GM19025 (cell line): ENCODE data around the gene DISP2.

Experiments
- ATAC-seq: cut with Tn5 transposase; IDR thresholded peaks from one replicate; pipeline ENCODE4 v1.9.1; 2021; ENCODE audit warnings: mild to moderate bottlenecking, low read depth, moderate library complexity; ENCODE audit not compliant: unreplicated experiment

Gene DISP2, protein sequence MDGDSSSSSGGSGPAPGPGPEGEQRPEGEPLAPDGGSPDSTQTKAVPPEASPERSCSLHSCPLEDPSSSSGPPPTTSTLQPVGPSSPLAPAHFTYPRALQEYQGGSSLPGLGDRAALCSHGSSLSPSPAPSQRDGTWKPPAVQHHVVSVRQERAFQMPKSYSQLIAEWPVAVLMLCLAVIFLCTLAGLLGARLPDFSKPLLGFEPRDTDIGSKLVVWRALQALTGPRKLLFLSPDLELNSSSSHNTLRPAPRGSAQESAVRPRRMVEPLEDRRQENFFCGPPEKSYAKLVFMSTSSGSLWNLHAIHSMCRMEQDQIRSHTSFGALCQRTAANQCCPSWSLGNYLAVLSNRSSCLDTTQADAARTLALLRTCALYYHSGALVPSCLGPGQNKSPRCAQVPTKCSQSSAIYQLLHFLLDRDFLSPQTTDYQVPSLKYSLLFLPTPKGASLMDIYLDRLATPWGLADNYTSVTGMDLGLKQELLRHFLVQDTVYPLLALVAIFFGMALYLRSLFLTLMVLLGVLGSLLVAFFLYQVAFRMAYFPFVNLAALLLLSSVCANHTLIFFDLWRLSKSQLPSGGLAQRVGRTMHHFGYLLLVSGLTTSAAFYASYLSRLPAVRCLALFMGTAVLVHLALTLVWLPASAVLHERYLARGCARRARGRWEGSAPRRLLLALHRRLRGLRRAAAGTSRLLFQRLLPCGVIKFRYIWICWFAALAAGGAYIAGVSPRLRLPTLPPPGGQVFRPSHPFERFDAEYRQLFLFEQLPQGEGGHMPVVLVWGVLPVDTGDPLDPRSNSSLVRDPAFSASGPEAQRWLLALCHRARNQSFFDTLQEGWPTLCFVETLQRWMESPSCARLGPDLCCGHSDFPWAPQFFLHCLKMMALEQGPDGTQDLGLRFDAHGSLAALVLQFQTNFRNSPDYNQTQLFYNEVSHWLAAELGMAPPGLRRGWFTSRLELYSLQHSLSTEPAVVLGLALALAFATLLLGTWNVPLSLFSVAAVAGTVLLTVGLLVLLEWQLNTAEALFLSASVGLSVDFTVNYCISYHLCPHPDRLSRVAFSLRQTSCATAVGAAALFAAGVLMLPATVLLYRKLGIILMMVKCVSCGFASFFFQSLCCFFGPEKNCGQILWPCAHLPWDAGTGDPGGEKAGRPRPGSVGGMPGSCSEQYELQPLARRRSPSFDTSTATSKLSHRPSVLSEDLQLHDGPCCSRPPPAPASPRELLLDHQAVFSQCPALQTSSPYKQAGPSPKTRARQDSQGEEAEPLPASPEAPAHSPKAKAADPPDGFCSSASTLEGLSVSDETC (N-terminal part only)

DNA sequence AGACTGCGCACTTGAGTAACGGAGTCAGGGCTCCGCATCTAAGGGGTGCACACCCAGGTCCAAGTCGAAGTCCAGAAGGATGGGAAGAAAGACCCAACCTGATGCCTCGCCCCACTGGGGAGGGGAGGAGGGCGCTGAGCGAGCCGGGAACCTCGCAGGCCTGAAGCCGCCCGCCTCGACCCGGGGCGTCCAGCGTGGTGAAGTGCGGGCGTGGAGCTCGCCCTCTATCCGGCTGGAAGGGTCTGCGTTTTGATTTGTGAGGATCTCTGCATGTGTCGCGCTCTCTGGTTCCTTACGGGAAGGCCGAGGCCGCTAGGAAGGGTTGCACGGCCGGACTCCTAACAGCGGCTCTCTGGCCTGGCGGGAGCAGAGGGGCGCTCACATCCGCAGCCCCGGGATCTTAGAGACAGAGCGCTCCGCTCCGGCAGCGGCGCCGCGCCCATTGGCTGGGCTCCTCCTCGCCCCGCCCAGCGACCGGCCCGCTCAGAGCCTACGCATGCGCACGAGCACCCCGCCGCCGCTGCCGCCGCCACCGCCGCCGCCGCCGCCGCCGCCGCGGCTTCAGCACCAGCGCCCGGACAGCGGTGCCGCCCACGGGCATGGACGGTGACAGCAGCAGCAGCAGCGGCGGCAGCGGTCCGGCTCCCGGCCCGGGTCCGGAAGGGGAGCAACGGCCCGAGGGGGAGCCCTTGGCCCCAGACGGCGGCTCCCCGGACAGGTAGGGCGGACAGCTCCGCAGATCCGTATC is at the start of gene DISP2:
Gene DISP2 (plus strand): TSS at position 497 of the 748 bp plus-strand sequence. CDS start 103 bp downstream, at position 600.
- peak; percentile 87 for ATAC-seq

DNA sequence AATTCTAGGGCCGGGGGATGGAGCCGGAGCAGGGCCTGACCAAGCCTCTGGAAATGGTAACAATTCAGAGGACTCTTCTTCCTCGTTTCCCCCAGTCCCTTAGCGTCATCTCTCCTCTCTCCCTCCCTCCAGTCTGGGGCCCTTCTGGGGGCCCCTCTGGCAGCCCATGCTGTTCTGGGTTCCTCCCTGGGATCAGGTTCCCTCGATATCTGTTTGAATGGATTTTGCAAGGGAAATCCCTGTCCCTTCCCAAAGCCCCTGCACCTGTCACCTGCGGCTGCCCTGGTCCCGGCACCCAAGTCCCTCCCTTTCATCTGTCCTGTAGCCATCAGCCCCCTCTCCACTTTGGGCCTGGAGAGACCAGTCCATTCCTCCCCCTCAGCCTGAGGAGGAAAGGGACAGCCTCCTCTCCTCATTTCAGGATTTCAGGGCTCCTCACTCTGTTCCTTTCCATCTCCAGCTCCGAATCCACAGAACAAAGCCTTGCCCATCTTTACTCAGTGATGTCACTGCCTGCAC is 48.6 kb upstream of the DISP2 start:
- no peak for ATAC-seq

DNA sequence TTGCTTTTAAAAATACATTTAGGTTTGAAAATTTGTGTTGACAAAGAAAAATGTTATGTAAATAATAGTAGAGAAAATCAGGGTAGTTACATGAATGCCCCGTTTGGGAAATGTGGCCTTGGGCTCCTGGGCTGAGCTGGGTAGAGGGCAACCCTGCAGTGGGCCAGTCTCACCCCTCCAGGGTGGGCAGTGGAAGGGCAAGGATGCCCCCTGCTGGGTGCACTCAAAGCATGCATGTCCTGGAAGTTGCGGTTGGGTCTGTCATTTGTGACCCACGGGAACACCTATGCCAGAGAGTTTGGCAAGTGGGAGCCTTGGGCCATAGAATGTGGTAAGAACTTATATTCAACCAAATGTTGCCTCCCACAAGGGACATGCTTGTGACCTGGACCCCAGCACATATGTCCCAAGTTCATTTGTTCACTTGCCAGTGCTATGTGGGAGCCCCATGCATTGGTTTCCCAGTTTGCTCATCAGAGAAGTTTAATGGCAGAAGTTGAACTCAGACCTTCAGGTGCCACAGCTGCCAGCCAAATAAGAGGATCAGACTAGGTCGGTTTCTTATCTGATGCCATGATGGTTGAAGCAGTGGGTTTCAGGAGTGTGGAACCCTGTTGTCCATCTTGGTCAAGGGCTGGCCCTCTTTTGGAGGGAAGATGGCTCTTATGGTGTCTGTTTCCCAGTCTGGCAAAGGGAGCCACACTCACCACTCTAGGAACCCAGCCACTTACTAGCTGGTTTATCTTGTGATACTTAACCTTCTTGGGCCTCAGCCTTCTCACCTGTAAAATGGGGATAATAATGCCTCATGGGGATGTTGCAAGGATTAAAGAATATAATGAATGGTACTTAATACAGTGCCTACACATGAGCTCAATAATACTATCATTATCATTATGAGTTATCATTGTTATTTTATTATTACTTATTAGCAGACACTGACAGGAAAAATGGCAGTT is 47.7 kb upstream of the DISP2 start:
- ATAC-seq, result no peak

DNA sequence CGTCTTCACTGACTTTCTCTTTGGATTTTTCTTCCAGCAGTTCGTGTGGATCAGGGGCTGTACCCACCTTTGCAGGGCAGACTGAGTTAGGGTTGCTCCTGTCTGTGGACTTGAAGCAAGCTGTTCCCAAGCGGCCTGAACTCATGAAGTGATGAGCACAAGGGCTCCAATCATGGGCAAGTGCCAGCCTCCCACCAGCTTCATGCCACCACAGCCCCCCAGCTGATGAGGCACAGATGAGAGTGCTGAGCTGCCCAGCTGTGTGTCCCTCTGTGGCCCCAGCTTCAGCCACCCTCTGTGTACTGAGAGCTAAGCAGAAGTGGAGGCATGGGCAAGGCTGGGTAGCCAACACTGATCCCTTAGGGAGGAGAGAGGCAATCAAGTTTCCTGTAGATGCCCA is 47.0 kb upstream of the DISP2 start:
- no peak for ATAC-seq

DNA sequence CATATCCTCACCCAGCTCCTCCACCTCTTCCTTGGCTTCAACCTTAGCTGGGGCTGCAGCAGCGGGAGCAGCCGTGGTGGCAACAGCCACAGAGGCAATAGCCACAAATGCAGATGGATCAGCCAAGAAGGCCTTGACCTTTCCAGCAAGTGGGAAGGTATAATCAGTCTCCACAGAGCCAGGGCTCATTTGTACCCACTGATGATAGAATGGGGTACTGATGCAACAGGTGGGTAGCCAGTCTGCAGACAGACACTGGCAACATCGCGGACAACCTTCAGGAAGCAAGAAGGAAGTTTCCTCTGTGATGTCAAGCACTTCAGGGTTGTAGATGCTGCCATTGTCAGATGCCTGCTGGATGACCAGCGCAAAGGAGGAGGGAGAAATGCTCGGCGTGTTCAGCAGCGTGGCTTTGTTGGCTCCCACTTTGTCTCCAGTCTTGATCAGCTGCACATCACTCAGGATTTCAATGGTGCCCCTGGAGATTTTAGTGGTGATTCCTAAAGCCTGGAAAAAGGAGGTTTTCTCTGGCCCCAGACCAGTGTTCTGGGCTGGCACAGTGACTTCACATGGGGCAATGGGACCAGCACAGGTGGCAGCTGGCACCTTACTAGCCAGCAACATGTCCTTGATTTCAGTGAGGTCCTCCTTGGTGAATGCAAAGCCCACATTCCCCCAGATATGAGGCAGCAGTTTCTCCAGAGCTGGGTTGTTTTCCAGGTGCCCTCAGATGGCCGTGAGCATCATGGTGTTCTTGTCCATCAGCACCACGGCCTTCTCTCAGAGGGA is 45.5 kb upstream of the DISP2 start:
- no peak for ATAC-seq

DNA sequence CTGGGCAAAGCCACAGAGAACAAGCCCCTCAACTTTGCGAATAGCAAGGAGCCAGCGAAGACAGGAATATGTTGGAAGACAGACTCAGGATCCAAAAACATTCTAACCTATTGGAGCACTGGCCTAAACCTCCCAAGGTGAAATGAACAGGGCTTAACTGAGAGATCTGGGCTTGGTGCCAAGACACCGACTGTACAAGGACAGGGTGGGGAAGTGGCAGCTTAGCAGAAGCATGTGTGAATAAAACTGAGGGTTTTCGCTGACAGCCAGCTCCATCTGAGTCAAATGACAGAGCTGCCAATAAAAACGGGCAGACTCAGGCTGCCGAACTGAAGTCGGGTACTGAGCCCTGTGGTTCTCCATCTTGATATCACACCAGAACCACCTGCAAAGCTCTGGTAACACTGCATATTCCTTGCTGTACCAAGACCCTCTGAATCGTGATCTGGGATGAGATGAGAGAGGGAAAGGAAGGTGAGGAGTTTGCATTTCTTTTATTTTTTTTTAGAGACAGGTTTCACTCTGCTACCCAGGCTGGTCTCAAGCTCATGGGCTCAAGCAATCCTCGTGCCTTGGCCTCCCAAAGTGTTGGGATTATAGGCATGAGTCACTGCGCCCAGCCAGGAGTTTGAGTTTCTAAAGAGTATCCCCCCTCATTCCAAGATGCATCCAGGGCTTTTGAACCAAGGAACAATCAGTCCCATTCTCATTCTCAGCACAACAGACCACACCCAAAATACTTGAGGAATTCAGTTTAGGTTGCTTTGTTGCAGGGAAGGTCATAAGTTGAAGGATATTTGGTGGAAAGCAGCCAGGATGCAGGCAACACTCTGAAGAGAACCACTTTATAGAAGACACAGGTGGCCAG is 44.3 kb upstream of the DISP2 start:
- ATAC-seq, result no peak

DNA sequence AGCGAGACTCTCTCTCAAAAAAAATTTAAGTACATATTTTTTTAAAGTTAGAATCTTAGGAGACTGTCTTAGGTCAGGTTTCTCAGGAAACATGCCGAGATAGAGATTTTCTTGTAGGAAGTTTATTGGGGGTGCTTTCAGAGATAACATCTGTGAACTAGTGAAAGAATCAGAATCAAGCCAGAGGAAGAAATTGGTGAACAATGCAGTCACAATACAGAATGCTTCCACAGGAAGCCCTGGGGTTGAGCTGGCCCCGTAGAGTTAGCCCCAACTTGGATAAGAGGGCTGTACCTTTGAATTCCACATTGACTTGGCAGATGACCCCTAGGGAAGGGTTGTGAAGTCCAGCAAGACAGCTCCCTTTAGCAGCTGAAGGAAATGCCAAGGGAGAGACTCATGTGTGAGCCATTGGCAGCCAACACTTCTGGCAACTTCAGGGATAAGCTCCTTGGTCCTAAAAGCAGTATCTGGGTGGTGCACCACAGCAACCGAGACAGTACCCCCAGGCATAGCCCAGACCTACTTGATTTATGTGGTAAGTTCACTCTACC is 43.2 kb upstream of the DISP2 start:
- ATAC-seq, result no peak

DNA sequence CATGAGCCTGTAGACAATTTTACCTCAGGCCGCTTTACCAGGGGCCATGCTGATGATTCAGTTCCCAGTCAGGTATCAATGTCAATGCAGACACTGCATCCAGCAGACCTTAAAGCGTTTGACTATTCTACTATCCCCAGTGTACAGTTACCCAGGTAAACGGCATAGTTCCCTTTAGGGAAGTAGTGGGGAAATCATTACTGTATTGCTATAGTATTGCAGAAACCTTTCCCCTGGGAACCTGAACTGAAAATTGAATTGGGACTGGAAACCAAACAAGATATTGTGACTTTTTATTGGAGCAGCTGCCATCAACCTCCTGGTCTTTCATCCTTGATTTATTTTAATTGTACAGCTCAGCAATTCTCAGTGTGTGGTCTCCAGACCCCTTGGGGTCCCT is 41.1 kb upstream of the DISP2 start:
- no peak for ATAC-seq

DNA sequence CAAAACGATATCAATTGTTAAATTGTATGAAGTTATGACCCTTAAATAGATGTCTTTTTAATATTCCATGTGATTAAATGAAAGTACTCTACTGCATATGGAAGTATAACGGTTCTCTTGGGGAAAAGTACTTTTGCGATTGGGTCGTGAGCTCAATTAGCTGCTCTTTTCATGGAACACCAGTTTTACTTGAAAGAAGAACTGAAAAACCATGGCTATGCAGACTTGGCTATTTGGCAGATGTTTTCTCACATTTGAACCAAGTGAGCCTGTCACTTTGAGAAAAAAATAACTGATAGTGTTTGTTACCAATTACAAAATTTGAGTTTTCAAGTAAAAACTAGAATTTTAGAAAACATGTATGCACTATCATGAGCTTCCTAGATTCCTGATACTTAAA is 40.4 kb upstream of the DISP2 start:
- ATAC-seq, result no peak

DNA sequence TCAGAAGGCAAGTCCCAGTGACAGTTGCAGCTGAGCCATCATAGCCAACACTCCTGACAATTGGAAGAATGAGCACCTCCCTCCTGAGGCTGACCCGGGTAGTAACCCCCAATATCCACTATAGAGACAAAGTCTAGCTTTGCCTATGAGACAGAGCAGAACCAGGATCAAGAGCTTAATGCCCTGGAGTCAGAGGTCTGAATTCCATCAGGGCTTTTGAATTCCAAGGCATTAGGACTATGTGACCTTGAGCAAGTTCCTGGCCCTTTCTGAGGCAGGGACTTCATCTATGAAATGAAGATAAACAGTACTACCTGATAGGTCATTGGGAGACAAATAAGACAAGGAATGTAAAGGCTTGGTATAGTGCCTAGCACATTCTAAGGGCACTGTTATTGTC is 37.6 kb upstream of the DISP2 start:
- ATAC-seq, result no peak

DNA sequence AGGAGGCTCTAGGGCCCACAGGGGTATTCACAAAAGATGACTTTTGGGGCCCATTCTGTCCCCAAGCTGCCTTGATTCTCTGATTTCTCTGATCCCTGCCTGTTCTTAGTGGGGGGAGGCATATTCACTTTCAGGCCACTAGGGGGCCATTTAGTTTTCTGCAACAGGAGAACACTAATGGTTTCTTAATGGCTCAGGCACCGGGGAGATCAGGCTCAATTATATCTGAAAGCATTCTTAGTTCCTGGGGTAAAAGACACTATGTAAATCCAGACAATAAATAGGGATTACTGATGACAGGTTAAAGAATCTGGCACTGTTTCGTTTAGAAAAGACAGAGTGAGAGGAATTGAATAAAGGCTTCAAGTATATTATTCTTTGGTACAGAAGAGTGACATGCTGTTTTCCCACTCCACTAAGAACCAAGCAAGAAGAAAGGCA is 37.1 kb upstream of the DISP2 start:
- ATAC-seq, result no peak

DNA sequence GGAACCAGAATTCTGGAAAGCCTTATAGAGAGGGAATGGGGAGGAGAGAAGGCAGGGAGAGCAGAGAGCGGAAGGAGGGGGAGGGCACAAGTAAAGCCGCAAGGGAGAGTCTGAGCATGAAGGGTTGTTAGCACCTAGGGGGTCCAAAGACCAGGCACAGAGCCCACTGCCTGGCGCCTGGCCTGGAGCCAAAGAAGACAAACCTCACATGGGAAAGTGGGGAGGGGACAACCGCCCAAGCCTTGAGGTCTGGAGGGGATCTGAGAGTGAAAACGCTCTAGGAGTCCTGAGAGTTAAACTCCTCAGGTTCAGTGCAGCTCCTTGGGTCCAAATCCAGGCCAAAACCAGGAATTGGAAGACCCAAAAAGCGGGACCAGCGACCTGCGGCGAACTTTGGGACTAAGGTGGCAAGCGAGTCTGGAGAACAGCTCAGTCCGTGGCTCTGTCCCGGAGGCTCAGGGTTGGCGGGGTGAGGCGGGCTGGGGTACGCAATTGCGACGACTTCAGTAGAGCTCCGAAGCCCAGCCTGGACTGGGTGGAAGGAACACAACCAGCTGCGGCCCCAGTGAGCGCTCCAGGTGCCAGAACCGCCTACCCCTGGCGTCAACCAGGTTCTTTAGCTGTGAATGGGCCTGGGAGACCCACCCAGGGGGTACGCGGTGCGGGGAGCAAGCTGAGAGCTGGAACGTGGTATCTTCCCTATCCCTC is 35.3 kb upstream of the DISP2 start:
- ATAC-seq, result no peak

DNA sequence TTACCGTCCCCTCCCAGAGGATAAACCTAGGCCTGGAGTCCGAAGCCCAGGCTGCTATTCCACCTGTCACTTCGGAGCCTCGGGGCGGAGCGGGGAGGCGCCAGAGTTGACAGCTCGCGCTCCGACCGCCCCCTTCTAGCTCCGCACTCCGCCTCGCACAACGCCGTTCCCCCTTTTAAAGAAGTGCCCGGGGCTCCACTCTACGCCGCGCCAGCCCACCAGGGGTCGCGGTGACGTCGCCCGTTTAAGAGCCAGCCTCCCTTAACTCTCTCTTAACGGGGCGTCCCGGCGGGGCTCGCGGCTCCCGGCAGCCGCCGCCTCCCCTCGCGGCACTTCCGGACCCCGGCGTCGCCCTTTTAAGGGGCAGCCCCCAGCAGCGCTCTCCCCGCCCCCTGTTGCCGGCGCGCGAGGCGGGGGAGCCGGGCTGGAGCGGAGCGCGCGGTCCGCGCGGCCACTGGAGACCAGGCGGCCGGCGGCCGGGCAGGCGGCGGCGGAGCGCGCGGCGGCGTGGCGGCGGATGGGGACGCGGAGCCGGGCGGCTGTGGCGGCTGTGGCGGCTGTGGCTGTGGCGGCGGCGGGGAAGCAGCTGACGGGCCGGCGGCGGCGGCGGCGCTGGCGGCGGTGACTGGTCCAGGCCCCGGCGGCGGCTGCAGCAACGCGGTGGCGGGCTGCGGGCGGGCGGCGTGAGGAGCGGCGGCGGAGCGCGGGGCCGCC is 34.6 kb upstream of the DISP2 start, which contains the start of gene INAFM2:
Gene INAFM2 (plus strand): TSS at position 454 of the 714 bp plus-strand sequence. CDS start 364 bp downstream, outside the sequence.
- peak; percentile 89 for ATAC-seq

DNA sequence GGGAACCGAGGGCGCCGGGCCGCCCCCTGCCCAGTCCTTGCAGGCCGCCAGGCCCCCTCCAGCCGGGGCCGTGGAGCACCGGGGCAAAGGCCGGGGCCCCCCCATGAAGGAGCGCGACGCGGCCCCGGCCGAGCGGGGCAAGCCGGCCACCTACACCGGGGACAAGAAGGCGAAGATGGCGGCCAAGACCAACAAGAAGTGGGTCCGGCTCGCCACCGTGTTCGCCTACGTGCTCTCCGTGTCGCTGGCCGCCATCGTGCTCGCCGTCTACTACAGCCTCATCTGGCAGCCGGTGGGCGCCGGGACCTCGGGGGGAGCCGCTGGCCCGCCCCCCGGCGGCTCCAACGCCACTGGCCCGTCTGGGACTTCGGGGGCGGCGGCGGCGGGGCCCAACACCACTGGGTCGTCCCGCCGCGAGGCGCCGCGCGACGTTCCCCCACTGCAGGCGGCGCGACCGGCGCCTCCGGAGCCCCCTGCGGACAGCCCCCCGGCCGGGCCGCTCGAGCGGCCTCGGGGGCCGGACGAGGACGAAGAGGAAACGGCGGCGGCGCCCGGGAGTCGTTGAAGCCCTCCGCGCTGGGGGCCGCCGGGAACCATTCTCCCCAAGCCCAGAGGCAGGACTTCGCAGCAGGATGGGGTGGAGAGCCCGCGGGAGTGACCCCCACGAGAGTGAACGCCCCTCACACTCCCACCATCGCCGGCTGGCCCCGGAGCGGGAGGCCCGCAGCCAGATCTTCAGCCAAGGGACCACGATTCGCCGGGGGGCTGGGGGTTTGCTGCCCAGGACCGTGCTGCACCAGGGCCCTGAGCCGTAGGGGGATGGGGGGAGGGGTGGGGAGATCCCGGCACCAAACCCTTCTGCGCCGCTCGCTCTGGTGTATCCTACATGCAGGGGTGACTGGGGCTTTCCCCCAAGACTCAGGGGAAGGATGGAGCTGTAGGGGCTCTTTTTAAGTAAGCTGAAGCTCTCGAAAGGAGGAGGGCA is 33.8 kb upstream of the DISP2 start:
- peak; percentile 2 for ATAC-seq
